Kidney (tissue), 14 donors: ENCODE data around the gene ADRA2B. TPM values are rescaled to one million over a fixed set of nuclear protein-coding genes. Genes with fewer than 3 reads are reported as not detected.

Experiments used
- DNase-seq, 5 donors: peaks; one replicate each; pipeline ENCODE4 v3.0.0-alpha.2; 2013 to 2020
- FAIRE-seq: peaks from 2 replicates; lab custom pipeline; 2012; peaks lifted over from hg19 to GRCh38; lab: Jason Lieb, UNC
- H3K27ac ChIP-seq, 2 donors: one replicate each; pipeline ENCODE4 v1.7.0; 2013; ENCODE audit warnings: low read depth in 2 of 2, low read length in 2 of 2, inconsistent platforms in 1 of 2
- H3K27me3 ChIP-seq: one replicate; pipeline ENCODE4 v1.7.1; 2013; ENCODE audit warnings: low read length, inconsistent platforms; ENCODE audit not compliant: control insufficient read depth, insufficient read depth
- H3K36me3 ChIP-seq, 3 donors: one replicate each; pipeline versions ENCODE4 v1.7.0 to v1.7.1; 2013; ENCODE audit warnings: low read length in 3 of 3, control low read depth in 1 of 3, inconsistent platforms in 1 of 3; ENCODE audit not compliant: insufficient read depth in 3 of 3, control insufficient read depth in 2 of 3
- H3K4me1 ChIP-seq, 3 donors: one replicate each; pipeline versions ENCODE4 v1.7.0 to v1.7.1; 2013; ENCODE audit warnings: low read length in 3 of 3, inconsistent platforms in 1 of 3, low read depth in 1 of 3; ENCODE audit not compliant: control insufficient read depth in 2 of 3, insufficient read depth in 2 of 3
- H3K4me3 ChIP-seq, 3 donors: one replicate each; pipeline versions ENCODE4 v1.7.0 to v1.8.1; 2013; ENCODE audit warnings: low read length in 3 of 3, control low read depth in 1 of 3, inconsistent platforms in 1 of 3
- H3K9ac ChIP-seq, 3 donors: one replicate each; pipeline versions ENCODE4 v1.7.0 to v1.7.1; 2013; ENCODE audit warnings: low read length in 3 of 3, control low read depth in 1 of 3, inconsistent platforms in 1 of 3
- H3K9me3 ChIP-seq, 3 donors: one replicate each; pipeline versions ENCODE4 v1.7.0 to v1.7.1; 2013; ENCODE audit warnings: low read length in 3 of 3, control low read depth in 1 of 3, inconsistent platforms in 1 of 3; ENCODE audit not compliant: control insufficient read depth in 2 of 3, insufficient read depth in 1 of 3
- CTCF ChIP-seq: IDR thresholded peaks from 3 replicates; pipeline ENCODE4 v1.5.1; 2012; ENCODE audit warnings: mild to moderate bottlenecking, moderate library complexity, borderline replicate concordance; ENCODE audit not compliant: insufficient read depth; ENCODE audit errors: extremely low read depth
- intact Hi-C: fragments of 100-400 bp; cut with DNase I; formaldehyde crosslinking; loops from one replicate; pipeline ENCODE4 v1.11.1; 2022
- polyA plus RNA-seq: library from polyadenylated mRNA; stranded (reverse); fragments of 350-450 nt; fragmentation: Illumina TruSeq; extraction: RNeasy Lipid Tissue Mini Kit (QIAGEN cat#74804); gene quantifications from one replicate; pipeline ENCODE4 v1.2.3, GENCODE V29; 2014; ENCODE audit warnings: low read depth, low replicate concordance; ENCODE audit not compliant: insufficient read depth
- total RNA-seq: library from RNA; stranded (reverse); fragmentation: NEBNext Ultra II Directional; extraction: Animal tissue kit (Norgen Biotek cat#: 25700); gene quantifications from one replicate; pipeline ENCODE4 v1.2.1, GENCODE V29; 2021
- donor health status: control.
- donor health status: control.
- donor health status: control.
- donor health status: control.
- donor health status: control.
- donor health status: DM: yes; HTN: yes; CAD: no.
- donor health status: Normal renal cell carcinoma (clear cell type).

The ADRA2B gene
- total and polyA plus RNA-seq, 2 donors from 2014 or later, result 1.4 to 4.8 TPM

GRCh38 chr2:96075199-96075771, 41.1 kb downstream of the ADRA2B start:
- TF ChIP-seq CTCF, result no peak
- no peaks in the 10 kb centered on the region for H3K4me1 ChIP-seq
- no peak overlapping the region for H3K9ac ChIP-seq
- DNase-seq (no peak), FAIRE-seq (no peak)
- intact Hi-C loops, result no loop called here
- H3K4me3 ChIP-seq, result no peak overlapping the region
- peaks cover 0 to 15% (median 4%) of the 10 kb centered on the region in 3 donors for H3K9me3 ChIP-seq
- no peaks in the 10 kb centered on the region for H3K36me3 ChIP-seq
- H3K27me3 ChIP-seq, result no peaks in the 10 kb centered on the region
- no peak overlapping the region for H3K27ac ChIP-seq

GRCh38 chr2:96074156-96074555, 42.2 kb downstream of the ADRA2B start:
- FAIRE-seq (no peak), DNase-seq (no peak)
- H3K27ac ChIP-seq, result no peak overlapping the region
- no peaks in the 10 kb centered on the region for H3K36me3 ChIP-seq
- no peak overlapping the region for H3K4me3 ChIP-seq
- no peaks in the 10 kb centered on the region for H3K27me3 ChIP-seq
- H3K4me1 ChIP-seq, result no peaks in the 10 kb centered on the region
- H3K9ac ChIP-seq, result no peak overlapping the region
- peaks cover 0 to 15% (median 4%) of the 10 kb centered on the region in 3 donors for H3K9me3 ChIP-seq
- intact Hi-C loops, result no loop called here
- TF ChIP-seq CTCF, result no peak

- Histone ChIP-seq H3K9ac (no peak overlapping the region), H3K27me3 (no peaks in the 10 kb centered on the region), H3K4me3 (no peak overlapping the region), H3K4me1 (no peaks in the 10 kb centered on the region), H3K27ac (no peak overlapping the region), H3K36me3 (no peaks in the 10 kb centered on the region), H3K9me3 (peaks cover 0 to 15% (median 4%) of the 10 kb centered on the region in 3 donors)
- FAIRE-seq (no peak), DNase-seq (no peak)
- intact Hi-C loops, result no loop called here
- TF ChIP-seq CTCF, result no peak
These were observed 43.1 kb downstream of the ADRA2B start for GRCh38 chr2:96073170-96073775.
